ENCODE measurements around the gene ACOT11.
"Not testable (repeated sequence)": the region's sequence is repeated elsewhere in the genome, so short reads cannot be mapped to it uniquely, and the experiment has no call there.

ACOT11 gene

DNA sequence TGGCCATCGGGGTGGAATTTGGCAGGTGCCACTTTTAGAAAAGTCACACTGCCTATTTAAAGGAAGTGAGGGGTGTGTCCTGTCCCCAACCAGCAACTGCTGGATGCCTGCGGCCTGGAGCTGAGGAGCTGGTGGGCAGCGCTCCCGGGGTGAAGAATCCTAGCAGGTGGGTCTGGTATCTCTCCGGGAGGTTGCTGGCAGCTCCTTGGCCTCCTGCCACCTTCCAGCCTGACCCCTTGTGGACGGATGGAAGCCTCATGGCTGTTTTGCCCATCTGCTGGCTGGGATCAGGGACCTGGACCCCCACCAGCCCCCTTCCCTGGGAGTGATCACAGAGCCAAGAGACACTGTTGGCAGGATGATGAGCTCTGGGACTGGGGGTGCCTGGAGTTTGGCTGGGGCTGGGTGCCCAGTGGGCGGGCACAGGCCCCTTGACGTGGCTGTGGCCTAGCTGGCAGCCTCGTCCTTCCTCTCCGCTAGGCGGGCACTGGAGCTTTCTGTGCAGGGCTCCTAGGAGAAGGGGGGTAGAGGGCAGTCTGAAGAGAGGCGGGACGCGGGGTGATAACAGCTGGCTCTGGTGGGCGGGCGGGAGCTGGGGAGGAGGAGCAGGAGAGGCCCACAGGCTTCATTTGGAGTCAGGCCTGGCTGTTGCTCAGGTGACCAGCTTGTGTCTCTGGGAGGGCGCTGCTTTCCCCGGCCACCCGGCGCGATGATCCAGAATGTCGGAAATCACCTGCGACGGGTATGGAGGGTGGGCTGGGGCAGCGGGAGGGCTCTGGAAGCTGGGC is at the start of gene ACOT11:
Gene ACOT11 (plus strand): TSS at position 628 of the 788 bp plus-strand sequence. CDS start 82 bp downstream, at position 710.
- DNase-seq (ENCODE audit: low read depth) = no peak
- H3K4me3 ChIP-seq (ENCODE audit: low read depth, low read length) = peak within 1 kb of the TSS; percentile 46

- H3K4me3 ChIP-seq (ENCODE audit: low read depth, low read length) = peak overlapping the region; percentile 40
- DNase-seq (ENCODE audit: low read depth) = no peak
Measured at GRCh38 chr1:54498383-54499096, 49.5 kb upstream of the ACOT11 start.

GRCh38 chr1:54499097-54499359 is 49.0 kb upstream of the ACOT11 start:
- DNase-seq (ENCODE audit: low read depth) = no peak
- peak overlapping the region; percentile 40 for H3K4me3 ChIP-seq (ENCODE audit: low read depth, low read length)

- H3K4me3 ChIP-seq (ENCODE audit: low read depth, low read length) = peak overlapping the region; percentile 40
- DNase-seq (ENCODE audit: low read depth) = no peak
Measured at GRCh38 chr1:54499360-54500106, 48.5 kb upstream of the ACOT11 start.

DNA sequence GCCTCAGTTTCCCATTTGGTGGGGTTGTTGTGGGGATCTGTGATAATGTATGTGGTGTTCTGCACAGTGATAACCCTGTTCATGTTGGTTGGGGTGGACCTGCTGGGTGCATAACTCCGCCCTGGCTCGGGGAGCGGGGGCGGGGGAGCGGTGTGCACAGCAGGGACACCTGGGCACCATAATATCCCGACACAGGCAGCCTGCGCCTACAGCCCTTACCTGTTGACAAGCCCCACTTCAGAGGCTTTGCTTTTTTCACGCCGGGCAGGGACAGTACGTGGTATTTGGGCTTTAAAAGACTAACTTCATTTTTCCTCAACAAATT is 48.0 kb upstream of the ACOT11 start:
- no peak for DNase-seq (ENCODE audit: low read depth)
- no peak overlapping the region for H3K4me3 ChIP-seq (ENCODE audit: low read depth, low read length)

DNA sequence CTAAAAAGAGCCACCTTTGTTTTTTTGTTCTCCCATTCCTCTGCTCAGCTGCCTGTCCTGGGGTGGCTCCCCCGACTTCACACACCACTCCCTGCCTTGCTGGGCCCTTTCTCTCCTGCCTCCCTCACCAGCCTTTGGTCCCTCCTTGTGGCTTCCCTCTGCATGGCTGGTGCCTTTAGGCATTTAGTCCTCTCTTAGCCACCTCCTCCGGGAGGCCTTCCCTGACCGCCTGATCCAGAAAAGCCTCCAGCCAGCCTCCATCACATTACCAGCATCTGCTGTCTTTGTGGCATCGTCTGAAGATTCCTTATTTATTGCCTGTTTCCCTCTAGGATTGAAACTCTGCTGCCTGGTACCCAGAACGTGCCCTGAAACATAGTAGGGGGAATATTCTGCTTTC is 46.2 kb upstream of the ACOT11 start:
- no peak overlapping the region for H3K4me3 ChIP-seq (ENCODE audit: low read depth, low read length)
- DNase-seq (ENCODE audit: low read depth) = no peak

- DNase-seq (ENCODE audit: low read depth) = no peak
- no peak overlapping the region for H3K4me3 ChIP-seq (ENCODE audit: low read depth, low read length)
Measured at GRCh38 chr1:54502342-54502741, 45.7 kb upstream of the ACOT11 start.

DNA sequence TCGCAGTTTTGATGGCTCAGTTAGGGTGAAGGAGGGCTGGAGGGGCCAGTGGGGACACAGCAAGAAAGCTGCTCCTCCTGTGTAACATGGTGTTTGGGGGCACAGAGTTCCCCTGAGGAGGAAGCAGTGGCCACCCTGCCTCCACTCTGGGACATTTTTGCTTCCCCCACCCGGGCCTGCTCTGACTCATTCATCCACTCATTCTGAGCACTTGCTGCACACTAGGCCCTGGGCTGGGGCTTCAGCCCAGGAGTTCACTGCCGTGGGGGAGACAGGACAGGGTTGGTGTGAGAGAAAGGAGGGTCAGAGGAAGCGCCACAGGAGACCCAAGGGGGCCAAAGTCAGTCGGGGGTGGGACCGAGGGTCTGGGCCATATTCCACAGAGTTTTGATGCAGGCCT is 41.4 kb upstream of the ACOT11 start:
- H3K4me3 ChIP-seq (ENCODE audit: low read depth, low read length) = no peak overlapping the region
- no peak for DNase-seq (ENCODE audit: low read depth)

DNA sequence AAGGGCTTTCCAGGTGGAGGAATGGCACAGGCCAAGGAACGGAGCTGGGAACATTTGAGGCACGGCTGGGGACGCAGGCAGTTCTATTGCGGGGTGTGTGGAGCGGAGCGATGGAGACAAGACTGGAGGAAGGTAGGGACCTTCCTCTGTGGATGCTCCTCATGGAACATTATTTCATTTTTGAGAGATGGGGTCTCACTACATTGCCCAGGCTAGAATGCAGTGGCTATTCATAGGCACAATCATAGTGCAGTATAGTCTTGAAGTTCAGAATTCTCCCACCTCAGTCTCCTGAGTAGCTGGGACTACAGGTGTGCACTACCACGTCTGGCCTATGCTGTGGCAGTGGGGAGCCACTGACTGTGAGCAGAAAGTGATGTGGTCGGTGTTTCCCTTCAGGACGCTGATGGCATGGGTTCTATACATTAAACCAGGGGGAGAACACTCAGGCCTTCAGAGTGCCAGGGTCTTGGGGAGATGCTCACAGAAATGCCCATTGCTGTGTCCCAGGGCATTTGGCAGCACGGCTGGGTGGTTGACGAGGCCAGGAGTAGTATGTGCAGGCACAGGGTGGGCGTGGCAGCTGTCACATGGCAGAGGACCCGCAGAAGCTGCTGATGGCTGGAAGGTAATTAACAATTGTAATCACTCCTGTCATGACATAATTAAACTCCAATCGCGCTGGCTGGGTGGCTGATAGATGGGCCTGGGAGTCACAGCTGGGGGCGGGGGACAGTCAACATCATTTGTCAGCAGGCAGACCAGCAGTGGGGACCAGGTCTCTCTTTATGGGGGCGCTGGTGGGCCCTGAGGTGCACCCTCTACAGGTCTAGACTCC is 40.8 kb upstream of the ACOT11 start:
- no peak overlapping the region for H3K4me3 ChIP-seq (ENCODE audit: low read depth, low read length)
- no peak for DNase-seq (ENCODE audit: low read depth)

DNA sequence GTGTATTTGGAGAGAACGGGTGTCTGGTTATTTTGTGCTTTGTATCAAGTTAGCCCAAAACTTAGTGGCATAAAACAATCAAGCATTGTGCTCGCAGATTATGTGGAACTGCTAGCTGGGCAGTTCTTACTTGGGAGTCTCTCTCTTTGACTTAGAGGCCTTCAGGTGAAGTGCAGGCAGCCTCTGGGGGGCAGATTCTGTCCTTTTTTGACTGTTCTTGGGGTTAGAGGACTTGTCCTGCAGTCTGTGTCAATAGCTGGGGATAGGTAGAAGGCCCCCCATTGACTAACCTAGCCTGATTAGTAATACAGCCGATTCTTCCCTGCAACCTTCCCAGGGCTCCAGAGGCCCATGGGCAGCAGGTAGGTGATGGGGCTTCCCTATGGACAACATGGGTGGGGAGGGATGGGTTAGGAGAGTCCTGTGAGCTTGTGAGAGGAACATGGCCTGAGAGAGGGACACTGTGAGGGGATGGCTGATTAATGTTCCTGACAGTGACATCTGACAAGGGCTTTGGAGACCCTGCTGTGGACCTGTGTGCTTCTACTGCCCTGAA is 37.2 kb upstream of the ACOT11 start:
- DNase-seq (ENCODE audit: low read depth) = no peak
- H3K4me3 ChIP-seq (ENCODE audit: low read depth, low read length) = no peak overlapping the region

DNA sequence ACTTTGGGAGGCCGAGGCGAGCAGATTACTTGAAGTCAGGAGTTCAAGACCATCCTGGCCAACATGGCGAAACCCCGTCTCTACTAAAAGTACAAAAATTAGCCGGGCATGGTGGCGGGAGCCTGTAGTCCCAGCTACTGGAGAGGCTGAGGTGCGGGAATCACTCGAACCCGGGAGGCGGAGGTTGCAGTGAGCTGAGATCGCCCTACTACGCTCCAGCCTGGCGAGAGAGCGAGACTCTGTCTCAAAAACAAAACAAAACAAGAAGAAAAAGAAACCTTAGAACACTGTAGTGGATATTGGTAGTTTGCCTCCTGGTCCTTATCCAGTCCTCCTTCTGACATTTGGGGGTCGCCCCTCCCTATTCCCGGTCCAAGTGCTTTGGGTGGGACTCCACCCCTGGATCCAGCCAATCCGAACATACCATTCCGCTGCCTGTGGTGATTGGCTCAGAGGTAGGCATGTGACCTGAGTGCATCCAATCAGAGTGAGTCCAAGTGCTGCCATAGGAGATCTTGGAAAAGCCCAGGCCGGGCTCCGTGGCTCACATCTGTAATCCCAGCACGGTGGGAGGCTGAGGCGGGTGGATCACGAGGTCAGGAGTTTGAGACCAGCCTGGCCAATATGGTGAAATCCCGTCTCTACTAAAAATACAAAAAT is 34.0 kb upstream of the ACOT11 start:
- DNase-seq (ENCODE audit: low read depth); H3K4me3 ChIP-seq (ENCODE audit: low read depth, low read length): not testable (repeated sequence)

- H3K4me3 ChIP-seq (ENCODE audit: low read depth, low read length) = no peak overlapping the region
- no peak for DNase-seq (ENCODE audit: low read depth)
Measured at GRCh38 chr1:54516249-54516920, 31.6 kb upstream of the ACOT11 start.

DNA sequence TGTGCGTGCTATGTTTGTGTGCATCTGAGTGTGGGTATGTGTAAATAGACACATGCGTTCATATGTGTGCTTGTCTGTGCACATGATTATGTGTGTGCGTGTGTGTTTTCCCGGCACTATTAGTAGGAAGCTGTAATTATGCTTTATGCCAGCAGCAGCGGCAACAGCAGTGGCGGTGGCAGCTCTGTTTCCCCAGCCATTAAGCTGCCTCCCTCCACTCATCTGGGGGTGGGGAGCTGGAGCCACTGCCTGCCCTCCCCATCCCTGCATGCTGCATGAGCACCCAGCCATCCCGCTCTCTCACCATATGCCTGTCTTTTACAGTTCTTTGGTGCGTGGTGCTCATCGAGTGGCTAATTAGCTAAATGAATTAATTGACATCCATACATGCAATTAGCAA is 30.5 kb upstream of the ACOT11 start:
- no peak for DNase-seq (ENCODE audit: low read depth)
- no peak overlapping the region for H3K4me3 ChIP-seq (ENCODE audit: low read depth, low read length)

GRCh38 chr1:54518489-54518888 is 29.5 kb upstream of the ACOT11 start:
- no peak for DNase-seq (ENCODE audit: low read depth)
- no peak overlapping the region for H3K4me3 ChIP-seq (ENCODE audit: low read depth, low read length)

GRCh38 chr1:54519709-54520108 is 28.3 kb upstream of the ACOT11 start:
- no peak overlapping the region for H3K4me3 ChIP-seq (ENCODE audit: low read depth, low read length)
- no peak for DNase-seq (ENCODE audit: low read depth)

DNA sequence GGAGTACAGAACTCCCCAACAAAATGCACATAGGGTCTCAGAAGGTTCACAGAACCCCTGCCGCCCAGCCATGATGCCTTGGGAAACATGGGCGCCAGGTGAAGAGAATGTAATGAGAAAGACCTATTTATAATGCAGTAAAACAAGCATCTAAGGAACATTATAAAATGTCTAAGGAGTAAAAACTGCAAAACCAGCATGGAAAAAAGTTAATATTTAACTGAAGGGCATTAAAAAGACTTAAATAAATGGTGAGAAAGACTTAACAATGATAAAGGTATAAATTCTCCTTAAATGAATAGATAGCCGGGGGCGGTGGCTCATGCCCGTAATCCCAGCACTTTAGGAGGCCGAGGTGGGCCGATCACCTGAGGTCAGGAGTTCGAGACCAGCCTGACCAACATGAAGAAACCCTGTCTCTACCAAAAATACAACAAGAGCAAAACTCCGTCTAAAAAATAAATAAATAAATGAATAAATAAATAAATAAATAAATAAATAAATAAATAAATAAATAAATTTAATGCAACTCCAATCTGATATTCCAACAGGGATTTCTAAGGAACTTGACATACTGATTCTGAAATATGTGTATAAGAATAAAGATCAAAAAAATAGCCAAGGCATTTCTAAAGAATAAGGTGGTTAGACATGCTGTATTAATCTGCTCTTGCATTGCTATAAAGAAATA is 27.3 kb upstream of the ACOT11 start:
- DNase-seq (ENCODE audit: low read depth) = no peak
- H3K4me3 ChIP-seq (ENCODE audit: low read depth, low read length) = no peak overlapping the region

DNA sequence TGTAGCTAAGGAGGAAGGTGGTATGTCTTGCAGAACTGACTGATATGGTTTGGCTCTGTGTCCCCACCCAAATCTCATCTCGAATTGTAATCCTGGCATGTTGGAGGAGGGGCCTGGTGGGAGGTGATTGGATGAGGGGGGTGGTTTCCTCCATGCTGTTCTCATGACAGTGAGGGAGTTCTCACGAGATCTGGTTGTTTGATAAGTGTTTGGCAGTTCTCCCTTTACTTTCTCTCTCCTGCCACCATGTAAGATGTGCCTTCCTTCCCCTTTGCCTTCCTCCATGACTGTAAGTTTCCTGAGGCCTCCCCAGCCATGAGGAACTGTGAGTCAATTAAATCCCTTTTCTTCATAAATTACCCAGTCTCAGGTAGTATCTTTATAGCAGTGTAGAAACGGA is 21.5 kb upstream of the ACOT11 start:
- H3K4me3 ChIP-seq (ENCODE audit: low read depth, low read length); DNase-seq (ENCODE audit: low read depth): not testable (repeated sequence)

GRCh38 chr1:54528613-54529012 is 19.4 kb upstream of the ACOT11 start:
- DNase-seq (ENCODE audit: low read depth) = no peak
- H3K4me3 ChIP-seq (ENCODE audit: low read depth, low read length) = no peak overlapping the region

All from skeletal muscle cell (primary cell).